Neural progenitor cell (in vitro differentiated cells): Measurements from ENCODE around the gene SHTN1. TPM values are rescaled to one million over a fixed set of nuclear protein-coding genes. Genes with fewer than 3 reads are reported as not detected.

Source experiments
- DNase-seq: peaks from one replicate; pipeline ENCODE4 v3.0.0-alpha.2; 2016; ENCODE audit warnings: low spot score
- H2AFZ ChIP-seq: fragments of 200-600 bp; sonication (generic); replicated peaks from 2 replicates; pipeline ENCODE4 v1.6.1; 2016; ENCODE audit warnings: antibody characterized with exemption
- H3F3A ChIP-seq: fragments of 200-600 bp; sonication (generic); 2 replicates; pipeline ENCODE4 v1.6.1; 2016; ENCODE audit warnings: antibody characterized with exemption, low read depth
- H3K27ac ChIP-seq: fragments of 200-600 bp; sonication (generic); 2 replicates; pipeline ENCODE4 v1.5.1; 2016; ENCODE audit warnings: mild to moderate bottlenecking
- H3K27me3 ChIP-seq: fragments of 200-600 bp; sonication (generic); 2 replicates; pipeline ENCODE4 v1.6.1; 2016; ENCODE audit warnings: mild to moderate bottlenecking, moderate library complexity
- H3K36me3 ChIP-seq: fragments of 200-600 bp; sonication (generic); 2 replicates; pipeline ENCODE4 v1.5.1; 2016
- H3K4me1 ChIP-seq: fragments of 200-600 bp; sonication (generic); 2 replicates; pipeline ENCODE4 v1.6.1; 2016; ENCODE audit warnings: mixed run types
- H3K4me2 ChIP-seq: fragments of 200-600 bp; sonication (generic); 2 replicates; pipeline ENCODE4 v1.6.1; 2016
- H3K4me3 ChIP-seq: fragments of 200-600 bp; sonication (generic); 2 replicates; pipeline ENCODE4 v1.5.1; 2016
- H3K79me2 ChIP-seq: fragments of 200-600 bp; sonication (generic); 2 replicates; pipeline ENCODE4 v1.6.1; 2016; ENCODE audit warnings: low read depth
- H3K9ac ChIP-seq: fragments of 200-600 bp; sonication (generic); 2 replicates; pipeline ENCODE4 v1.6.1; 2016
- H3K9me3 ChIP-seq: fragments of 200-600 bp; sonication (generic); 2 replicates; pipeline ENCODE4 v1.5.1; 2016; ENCODE audit warnings: low read depth
- H4K20me1 ChIP-seq: fragments of 200-600 bp; sonication (generic); 2 replicates; pipeline ENCODE4 v1.6.1; 2016; ENCODE audit warnings: low read depth
- H3K27ac Mint-ChIP-seq: 3 replicates; pipeline ENCODE4 v1.8.0; 2021; ENCODE audit warnings: mixed read lengths
- H3K27me3 Mint-ChIP-seq: 2 replicates; pipeline ENCODE4 v1.8.0; 2022; ENCODE audit warnings: low read depth, mild to moderate bottlenecking, inconsistent platforms, moderate library complexity, mixed read lengths; ENCODE audit not compliant: insufficient read depth
- H3K36me3 Mint-ChIP-seq: 3 replicates; pipeline ENCODE4 v1.8.0; 2021; ENCODE audit warnings: mixed read lengths
- H3K4me1 Mint-ChIP-seq: 3 replicates; pipeline ENCODE4 v1.8.0; 2021; ENCODE audit warnings: mixed read lengths
- H3K4me3 Mint-ChIP-seq: 3 replicates; pipeline ENCODE4 v1.8.0; 2021; ENCODE audit warnings: mild to moderate bottlenecking, moderate library complexity, mixed read lengths
- H3K9me3 Mint-ChIP-seq: 3 replicates; pipeline ENCODE4 v1.8.0; 2020; ENCODE audit warnings: mixed read lengths
- CTCF ChIP-seq: fragments of 200-600 bp; sonication (generic); IDR thresholded peaks from 2 replicates; pipeline ENCODE4 v1.5.1; 2017; ENCODE audit warnings: antibody characterized with exemption, mild to moderate bottlenecking
- EZH2 ChIP-seq: fragments of 200-600 bp; sonication (generic); IDR thresholded peaks from 2 replicates; pipeline ENCODE4 v1.6.1; 2017; ENCODE audit warnings: antibody characterized with exemption, mild to moderate bottlenecking, moderate library complexity
- EZH2phosphoT487 ChIP-seq: fragments of 200-600 bp; sonication (generic); IDR thresholded peaks from 2 replicates; pipeline ENCODE4 v1.6.1; 2017; ENCODE audit warnings: antibody characterized with exemption
- total RNA-seq: library from RNA; depleted of rRNA; stranded (reverse); fragments of >200 nt; gene quantifications from 2 replicates; pipeline ENCODE4 v1.2.3, GENCODE V29; 2015; ENCODE audit warnings: low replicate concordance

Gene SHTN1
- total RNA-seq, 1 donor from 2014 or later, result 17.3 TPM

- Histone ChIP-seq H3F3A (peaks cover 33% of the 10 kb centered on the region), H3K27ac (no peak overlapping the region), H3K27me3 (no peaks in the 10 kb centered on the region), H3K9ac (no peak overlapping the region), H3K4me3 (no peak overlapping the region), H2AFZ (no peak overlapping the region), H3K4me1 (peaks cover 23% of the 10 kb centered on the region), H4K20me1 (no peaks in the 10 kb centered on the region), H3K79me2 (no peaks in the 10 kb centered on the region), H3K36me3 (no peaks in the 10 kb centered on the region), H3K9me3 (no peaks in the 10 kb centered on the region), H3K4me2 (no peak overlapping the region)
- DNase-seq, result no peak
- Mint-ChIP-seq H3K9me3 (no peaks in the 10 kb centered on the region), H3K27ac (no peak overlapping the region), H3K4me1 (peaks cover 4% of the 10 kb centered on the region), H3K27me3 (no peaks in the 10 kb centered on the region), H3K36me3 (no peaks in the 10 kb centered on the region), H3K4me3 (no peak overlapping the region)
- no peak for TF ChIP-seq EZH2phosphoT487
- TF ChIP-seq CTCF, result no peak
- TF ChIP-seq EZH2, result no peak
These were observed 10.7 kb downstream of the SHTN1 start for GRCh38 chr10:116994113-116994890.

GRCh38 chr10:116993610-116994009 lies 11.4 kb downstream of the SHTN1 start:
- no peak overlapping the region for H3K27ac Mint-ChIP-seq
- no peak overlapping the region for H3K4me3 ChIP-seq
- peaks cover 33% of the 10 kb centered on the region for H3F3A ChIP-seq
- TF ChIP-seq CTCF, result no peak
- no peak for TF ChIP-seq EZH2phosphoT487
- TF ChIP-seq EZH2, result no peak
- H3K27ac ChIP-seq, result no peak overlapping the region
- no peaks in the 10 kb centered on the region for H3K9me3 Mint-ChIP-seq
- H3K4me1 Mint-ChIP-seq, result peaks cover 4% of the 10 kb centered on the region
- H3K9ac ChIP-seq, result no peak overlapping the region
- no peak overlapping the region for H3K4me3 Mint-ChIP-seq
- H3K27me3 Mint-ChIP-seq, result no peaks in the 10 kb centered on the region
- no peaks in the 10 kb centered on the region for H3K9me3 ChIP-seq
- H3K4me1 ChIP-seq, result peaks cover 30% of the 10 kb centered on the region
- no peaks in the 10 kb centered on the region for H4K20me1 ChIP-seq
- H3K4me2 ChIP-seq, result no peak overlapping the region
- no peak overlapping the region for H2AFZ ChIP-seq
- H3K36me3 ChIP-seq, result no peaks in the 10 kb centered on the region
- no peaks in the 10 kb centered on the region for H3K27me3 ChIP-seq
- H3K36me3 Mint-ChIP-seq, result no peaks in the 10 kb centered on the region
- DNase-seq, result no peak
- no peaks in the 10 kb centered on the region for H3K79me2 ChIP-seq

DNA sequence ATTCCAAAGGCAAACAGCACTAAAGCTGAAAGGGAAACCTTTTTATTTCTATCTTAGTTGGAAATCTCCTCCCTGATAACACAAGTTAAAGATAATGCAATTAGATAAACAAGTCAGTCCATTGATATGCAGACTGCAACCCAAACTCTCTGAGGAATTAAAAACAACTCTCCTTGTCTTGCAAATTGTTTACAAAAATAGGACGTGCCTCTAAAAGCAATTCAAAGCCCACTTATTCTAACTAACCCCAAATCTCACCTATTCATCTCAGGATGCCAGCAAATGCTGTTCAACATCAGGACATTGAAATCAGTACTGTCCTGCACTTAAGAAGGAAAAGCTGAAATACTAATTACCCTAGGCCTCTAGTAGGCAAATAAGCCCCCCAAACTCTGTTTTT lies 12.8 kb downstream of the SHTN1 start:
- no peaks in the 10 kb centered on the region for H3K79me2 ChIP-seq
- no peaks in the 10 kb centered on the region for H3K9me3 ChIP-seq
- peaks cover 31% of the 10 kb centered on the region for H3K4me1 ChIP-seq
- TF ChIP-seq EZH2phosphoT487 (no peak), CTCF (no peak), EZH2 (no peak)
- no peak overlapping the region for H3K4me2 ChIP-seq
- Mint-ChIP-seq H3K27ac (no peak overlapping the region), H3K9me3 (no peaks in the 10 kb centered on the region), H3K4me3 (no peak overlapping the region), H3K36me3 (no peaks in the 10 kb centered on the region), H3K4me1 (peaks cover 4% of the 10 kb centered on the region), H3K27me3 (no peaks in the 10 kb centered on the region)
- H3F3A ChIP-seq, result peaks cover 33% of the 10 kb centered on the region
- no peak overlapping the region for H2AFZ ChIP-seq
- peak overlapping the region; percentile 21 for H3K27ac ChIP-seq
- no peaks in the 10 kb centered on the region for H3K27me3 ChIP-seq
- H3K4me3 ChIP-seq, result no peak overlapping the region
- H3K36me3 ChIP-seq, result no peaks in the 10 kb centered on the region
- H4K20me1 ChIP-seq, result no peaks in the 10 kb centered on the region
- H3K9ac ChIP-seq, result no peak overlapping the region
- DNase-seq, result no peak
